ENCODE results near the gene PLCD3. TPM values are rescaled to one million over a fixed set of nuclear protein-coding genes. Genes with fewer than 3 reads are reported as not detected.

Gene PLCD3
- total and polyA plus RNA-seq, 2 of the 13 experiments (the other 11 are each of a cell fraction or from before 2014, with no cell fraction given) = 11.3 to 39.1 TPM

DNA sequence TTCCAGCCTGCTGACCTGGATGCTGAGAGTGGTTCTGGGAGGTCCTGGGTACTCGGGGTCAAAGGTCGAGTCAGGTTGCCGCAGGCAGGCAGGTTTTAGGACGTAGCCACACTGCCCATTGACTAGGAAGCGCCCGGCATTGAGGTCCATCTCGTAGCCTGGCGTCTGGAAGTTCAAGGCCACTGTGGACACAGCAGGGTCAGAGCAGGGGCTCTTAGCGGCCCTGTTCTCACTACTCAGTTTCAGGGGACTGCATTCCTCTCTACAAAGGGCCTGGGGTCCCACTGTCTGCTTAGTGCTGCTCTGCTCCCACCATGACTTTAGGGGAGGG lies 18.9 kb downstream of the PLCD3 start:
- H3K27me3 ChIP-seq (ENCODE audit: control insufficient read depth in 1 of 2, insufficient read depth in 2 of 2, low read length in 2 of 2) = no peaks in the 10 kb centered on the region
- no peak overlapping the region for H2AFZ ChIP-seq (ENCODE audit: low read length)
- ChIA-PET CTCF (ENCODE audit: low intra/inter-chr PET ratio, low total read pairs) (interaction anchor here (1.4 kb wide), 1 partner anchor 22 kb away, joined by 3 read pairs; the partner anchor contains the start of gene ACBD4), POLR2A (interaction anchor here (1.5 kb wide), 1 partner anchor 11 kb away, joined by 3 read pairs; no protein-coding TSS in a partner anchor)
- no peak overlapping the region for H3K27ac ChIP-seq (ENCODE audit: extremely low read length, insufficient read depth, low read length)
- no TSS peak for BruUV-seq (replicated peaks)
- peak; percentile 12 for FAIRE-seq
- peaks cover 56% of the 10 kb centered on the region for H3K4me1 ChIP-seq (ENCODE audit: insufficient read depth, low read length)
- no peaks in the 10 kb centered on the region for H4K20me1 ChIP-seq (ENCODE audit: insufficient read depth, low read length)
- H3K9me3 ChIP-seq (ENCODE audit: low read length) = no peaks in the 10 kb centered on the region
- intact Hi-C loops (cut with micrococcal nuclease; ENCODE audit: unreplicated experiment) (no loop called here), in situ Hi-C loops (cut with HindIII; ENCODE audit: extremely low pct_ligation_motif_present, low pct_unique_long_range_greater_than_20kb) (no loop called here)
- H3K9ac ChIP-seq (ENCODE audit: insufficient read depth, low read depth, low read length) = no peak overlapping the region
- no peak overlapping the region for H3K4me3 ChIP-seq (replicated peaks in 1 of 3; ENCODE audit: insufficient read depth in 1 of 3, low read depth in 2 of 3, low read length in 3 of 3)
- peak; percentile 44 for DNase-seq (ENCODE audit: low spot score)
- WGBS (ENCODE audit: low lambda C conversion rate) = 9% methylated on average over 9 of the region's 9 CpGs
- H3K4me2 ChIP-seq (ENCODE audit: low read depth, low read length) = no peak overlapping the region
- ATAC-seq = peak; percentile 51
- H3K36me3 ChIP-seq (replicated peaks in 1 of 2; ENCODE audit: control insufficient read depth in 1 of 2, insufficient read depth in 2 of 2, low read length in 2 of 2) = peaks cover under 1 to 2% of the 10 kb centered on the region in 2 experiments; a peak in 2 of 5 replicates
- no peaks in the 10 kb centered on the region for H3K79me2 ChIP-seq (ENCODE audit: insufficient read depth, low read length)
- TF ChIP-seq RAD51 (IDR thresholded peaks at IDR 0.05; ENCODE audit: borderline replicate concordance) (no peak), SNAI1 (CRISPR knock-in tag; IDR thresholded peaks at IDR 0.05; ENCODE audit: borderline replicate concordance) (no peak), TARDBP (CRISPR knock-in tag; IDR thresholded peaks at IDR 0.05) (no peak), MEIS2 (CRISPR knock-in tag; IDR thresholded peaks at IDR 0.05) (no peak), ZNF224 (CRISPR knock-in tag; IDR thresholded peaks at IDR 0.05) (no peak), FOXA1 (IDR thresholded peaks at IDR 0.05) (no peak), FOXA1 (CRISPR knock-in tag; IDR thresholded peaks at IDR 0.05) (no peak), RAD21 (CRISPR knock-in tag; IDR thresholded peaks at IDR 0.05) (no peak), RFXAP (CRISPR knock-in tag; IDR thresholded peaks at IDR 0.05; ENCODE audit: borderline replicate concordance) (no peak), CENPT (CRISPR knock-in tag; IDR thresholded peaks at IDR 0.05; ENCODE audit: low read depth) (no peak), PLRG1 (conservative IDR thresholded peaks at IDR 0.05) (no peak), ZNF891 (CRISPR knock-in tag; IDR thresholded peaks at IDR 0.05) (no peak), RFX3 (CRISPR knock-in tag; IDR thresholded peaks at IDR 0.05) (no peak), ZNF589 (CRISPR knock-in tag; conservative IDR thresholded peaks at IDR 0.05) (no peak), IKZF1 (IDR thresholded peaks at IDR 0.05) (no peak), ETV5 (CRISPR knock-in tag; IDR thresholded peaks at IDR 0.05; ENCODE audit: borderline replicate concordance) (0 out of 2 replicates have a peak, but pooled peaks have one; percentile 11)
- TF ChIP-seq, protein P1, sequence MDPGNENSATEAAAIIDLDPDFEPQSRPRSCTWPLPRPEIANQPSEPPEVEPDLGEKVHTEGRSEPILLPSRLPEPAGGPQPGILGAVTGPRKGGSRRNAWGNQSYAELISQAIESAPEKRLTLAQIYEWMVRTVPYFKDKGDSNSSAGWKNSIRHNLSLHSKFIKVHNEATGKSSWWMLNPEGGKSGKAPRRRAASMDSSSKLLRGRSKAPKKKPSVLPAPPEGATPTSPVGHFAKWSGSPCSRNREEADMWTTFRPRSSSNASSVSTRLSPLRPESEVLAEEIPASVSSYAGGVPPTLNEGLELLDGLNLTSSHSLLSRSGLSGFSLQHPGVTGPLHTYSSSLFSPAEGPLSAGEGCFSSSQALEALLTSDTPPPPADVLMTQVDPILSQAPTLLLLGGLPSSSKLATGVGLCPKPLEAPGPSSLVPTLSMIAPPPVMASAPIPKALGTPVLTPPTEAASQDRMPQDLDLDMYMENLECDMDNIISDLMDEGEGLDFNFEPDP (CRISPR knock-in tag; conservative IDR thresholded peaks at IDR 0.05) = no peak
- TF ChIP-seq, protein P2, sequence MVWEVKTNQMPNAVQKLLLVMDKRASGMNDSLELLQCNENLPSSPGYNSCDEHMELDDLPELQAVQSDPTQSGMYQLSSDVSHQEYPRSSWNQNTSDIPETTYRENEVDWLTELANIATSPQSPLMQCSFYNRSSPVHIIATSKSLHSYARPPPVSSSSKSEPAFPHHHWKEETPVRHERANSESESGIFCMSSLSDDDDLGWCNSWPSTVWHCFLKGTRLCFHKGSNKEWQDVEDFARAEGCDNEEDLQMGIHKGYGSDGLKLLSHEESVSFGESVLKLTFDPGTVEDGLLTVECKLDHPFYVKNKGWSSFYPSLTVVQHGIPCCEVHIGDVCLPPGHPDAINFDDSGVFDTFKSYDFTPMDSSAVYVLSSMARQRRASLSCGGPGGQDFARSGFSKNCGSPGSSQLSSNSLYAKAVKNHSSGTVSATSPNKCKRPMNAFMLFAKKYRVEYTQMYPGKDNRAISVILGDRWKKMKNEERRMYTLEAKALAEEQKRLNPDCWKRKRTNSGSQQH (CRISPR knock-in tag; IDR thresholded peaks at IDR 0.05; ENCODE audit: low read depth) = 0 out of 2 replicates have a peak, but pooled peaks have one; percentile 44
- TF ChIP-seq, protein P3, sequence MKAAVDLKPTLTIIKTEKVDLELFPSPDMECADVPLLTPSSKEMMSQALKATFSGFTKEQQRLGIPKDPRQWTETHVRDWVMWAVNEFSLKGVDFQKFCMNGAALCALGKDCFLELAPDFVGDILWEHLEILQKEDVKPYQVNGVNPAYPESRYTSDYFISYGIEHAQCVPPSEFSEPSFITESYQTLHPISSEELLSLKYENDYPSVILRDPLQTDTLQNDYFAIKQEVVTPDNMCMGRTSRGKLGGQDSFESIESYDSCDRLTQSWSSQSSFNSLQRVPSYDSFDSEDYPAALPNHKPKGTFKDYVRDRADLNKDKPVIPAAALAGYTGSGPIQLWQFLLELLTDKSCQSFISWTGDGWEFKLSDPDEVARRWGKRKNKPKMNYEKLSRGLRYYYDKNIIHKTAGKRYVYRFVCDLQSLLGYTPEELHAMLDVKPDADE (CRISPR knock-in tag; IDR thresholded peaks at IDR 0.05) = no peak
- TF ChIP-seq, protein P4, sequence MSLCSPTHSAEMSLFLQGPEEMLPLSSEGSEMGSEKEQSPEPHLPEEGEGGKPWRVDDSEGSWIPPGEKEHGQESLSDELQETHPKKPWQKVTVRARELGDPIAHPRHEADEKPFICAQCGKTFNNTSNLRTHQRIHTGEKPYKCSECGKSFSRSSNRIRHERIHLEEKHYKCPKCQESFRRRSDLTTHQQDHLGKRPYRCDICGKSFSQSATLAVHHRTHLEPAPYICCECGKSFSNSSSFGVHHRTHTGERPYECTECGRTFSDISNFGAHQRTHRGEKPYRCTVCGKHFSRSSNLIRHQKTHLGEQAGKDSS (CRISPR knock-in tag; IDR thresholded peaks at IDR 0.05; ENCODE audit: borderline replicate concordance, low read depth) = no peak
- TF ChIP-seq, protein P5, sequence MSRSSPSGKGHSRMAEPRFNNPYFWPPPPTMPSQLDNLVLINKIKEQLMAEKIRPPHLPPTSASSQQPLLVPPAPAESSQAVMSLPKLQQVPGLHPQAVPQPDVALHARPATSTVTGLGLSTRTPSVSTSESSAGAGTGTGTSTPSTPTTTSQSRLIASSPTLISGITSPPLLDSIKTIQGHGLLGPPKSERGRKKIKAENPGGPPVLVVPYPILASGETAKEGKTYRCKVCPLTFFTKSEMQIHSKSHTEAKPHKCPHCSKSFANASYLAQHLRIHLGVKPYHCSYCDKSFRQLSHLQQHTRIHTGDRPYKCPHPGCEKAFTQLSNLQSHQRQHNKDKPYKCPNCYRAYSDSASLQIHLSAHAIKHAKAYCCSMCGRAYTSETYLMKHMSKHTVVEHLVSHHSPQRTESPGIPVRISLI (CRISPR knock-in tag; IDR thresholded peaks at IDR 0.05; ENCODE audit: borderline replicate concordance) = no peak
